ENCODE results near the gene DHRS12. TPM values are rescaled to one million over a fixed set of nuclear protein-coding genes. Genes with fewer than 3 reads are reported as not detected.

Gene DHRS12
- total RNA-seq, 1 experiment from 2014 or later = 8.8 TPM

GRCh38 chr13:51776179-51776578, 27.8 kb downstream of the DHRS12 start:
- DNase-seq = no peak
- no peaks in the 10 kb centered on the region for H3K79me1 ChIP-seq (ENCODE audit: insufficient read depth, low read depth, low read length, poor library complexity, severe bottlenecking)

More at GRCh38 chr13:51776179-51776578, 27.8 kb downstream of the DHRS12 start:
- Histone ChIP-seq H3T11ph (ENCODE audit: low read length) (no peak overlapping the region), H3K27ac (ENCODE audit: insufficient read length, low read depth, low read length) (no peak overlapping the region), H3K18ac (ENCODE audit: insufficient read length, low read depth, low read length) (no peak overlapping the region), H2BK15ac (ENCODE audit: low read depth, low read length) (no peak overlapping the region), H4K8ac (replicated peaks; ENCODE audit: insufficient read length, low read depth, low read length) (no peak overlapping the region), H3K27me3 (ENCODE audit: insufficient read depth, low read length) (no peaks in the 10 kb centered on the region), H3K9me3 (ENCODE audit: control insufficient read depth, low read depth, low read length) (no peaks in the 10 kb centered on the region), H2BK120ac (ENCODE audit: low read depth, low read length, poor library complexity, severe bottlenecking) (no peak overlapping the region), H3K79me2 (ENCODE audit: insufficient read depth, low read length) (no peaks in the 10 kb centered on the region), H3K4me2 (ENCODE audit: insufficient read depth, insufficient read length, low read length) (no peak overlapping the region), H2AK5ac (ENCODE audit: insufficient read length, low read length) (no peak overlapping the region), H3K56ac (ENCODE audit: insufficient read length, low read depth, low read length) (no peak overlapping the region), H2AFZ (ENCODE audit: low read length) (no peak overlapping the region), H3K9ac (ENCODE audit: extremely low read depth, insufficient read length, low read length) (no peak overlapping the region), H4K91ac (ENCODE audit: insufficient read length, low read depth, low read length) (no peak overlapping the region), H4K20me1 (ENCODE audit: control insufficient read depth, insufficient read depth, insufficient read length) (no peaks in the 10 kb centered on the region), H3K4ac (ENCODE audit: low read depth, low read length) (no peak overlapping the region), H3K23ac (ENCODE audit: insufficient read length, low read depth, low read length) (no peak overlapping the region), H3K14ac (ENCODE audit: insufficient read depth, low read length) (no peak overlapping the region), H2BK20ac (ENCODE audit: low read depth, low read length, poor library complexity, severe bottlenecking) (no peak overlapping the region), H4K5ac (ENCODE audit: insufficient read length, low read depth, low read length) (no peak overlapping the region), H3K4me1 (ENCODE audit: insufficient read depth, low read length) (no peaks in the 10 kb centered on the region), H3K23me2 (ENCODE audit: insufficient read length, low read depth, low read length, poor library complexity, severe bottlenecking) (no peaks in the 10 kb centered on the region), H2BK5ac (ENCODE audit: insufficient read length, low read length) (no peak overlapping the region), H2BK12ac (ENCODE audit: insufficient read length, low read depth, low read length) (no peak overlapping the region)
- Mint-ChIP-seq H3K36me3 (ENCODE audit: insufficient read depth in 1 of 3, low read depth in 3 of 3) (no peaks in the 10 kb centered on the region; a peak in 2 of 7 replicates), H3K9me3 (no peaks in the 10 kb centered on the region), H3K4me3 (no peak overlapping the region), H3K27ac (no peak overlapping the region), H3K27me3 (ENCODE audit: low read depth) (no peaks in the 10 kb centered on the region; the same call in 1 of the 2 replicates), H3K4me1 (peaks cover 7 to 8% of the 10 kb centered on the region in 2 experiments)
- WGBS (ENCODE audit: extremely low coverage, insufficient read length, low lambda C conversion rate) = no CpG with 5 or more reads among the region's 7 CpGs
- TF ChIP-seq CTCF (conservative IDR thresholded peaks at IDR 0.05) = no peak
